Activated CD4-positive, alpha-beta T cell treated with anti-CD3 and anti-CD28 coated beads for 36 hours (primary cell): ENCODE measurements around the gene CRYBG1. TPM values are rescaled to one million over a fixed set of nuclear protein-coding genes. Genes with fewer than 3 reads are reported as not detected.

Source experiments
- ATAC-seq: fragments of 200-7000 bp; cut with Tn5 transposase; one replicate; pipeline ENCODE4 v1.10.0; 2021; ENCODE audit warnings: mild to moderate bottlenecking, moderate library complexity
- CTCF ChIA-PET: fragments of 350-600 bp; sonication (Branson Sonifier 250); formaldehyde crosslinking; loops from one replicate; lab custom pipeline; 2021; ENCODE audit warnings: antibody characterized with exemption; lab: Charles Lee
- POLR2A ChIA-PET: fragments of 350-600 bp; sonication (Branson Sonifier 250); formaldehyde crosslinking; loops from one replicate; lab custom pipeline; 2021; ENCODE audit warnings: antibody characterized with exemption, inconsistent platforms; lab: Charles Lee
- DNase-seq: peaks from one replicate; pipeline ENCODE4 v3.0.0-alpha.2; 2020
- H3K27ac Mint-ChIP-seq: one replicate; pipeline ENCODE4 v1.8.0; 2021; ENCODE audit warnings: mixed read lengths
- H3K27me3 Mint-ChIP-seq: one replicate; pipeline ENCODE4 v1.8.0; 2021; ENCODE audit warnings: mixed read lengths
- H3K36me3 Mint-ChIP-seq: one replicate; pipeline ENCODE4 v1.8.0; 2021; ENCODE audit warnings: low read depth, mixed read lengths
- H3K4me1 Mint-ChIP-seq: one replicate; pipeline ENCODE4 v1.8.0; 2021; ENCODE audit warnings: mixed read lengths
- H3K4me3 Mint-ChIP-seq: one replicate; pipeline ENCODE4 v1.8.0; 2021; ENCODE audit warnings: mild to moderate bottlenecking, moderate library complexity, mixed read lengths
- H3K9me3 Mint-ChIP-seq: one replicate; pipeline ENCODE4 v1.8.0; 2021; ENCODE audit warnings: low read depth, mixed read lengths
- intact Hi-C, 2 experiments: fragments of 100-400 bp; cut with DNase I in 1 of 2; cut with micrococcal nuclease in 1 of 2; formaldehyde crosslinking; loops; one replicate each; pipeline versions ENCODE4 v1.14.2 to v1.15.1; 2022 to 2024; cut with DNase I, micrococcal nuclease
- total RNA-seq, 2 experiments: library from RNA; stranded (reverse); gene quantifications; one replicate each; pipeline ENCODE4 v1.2.3, GENCODE V29; 2021

The CRYBG1 gene
- total RNA-seq, 2 experiments from 2014 or later: 26.2 to 26.6 TPM

DNA sequence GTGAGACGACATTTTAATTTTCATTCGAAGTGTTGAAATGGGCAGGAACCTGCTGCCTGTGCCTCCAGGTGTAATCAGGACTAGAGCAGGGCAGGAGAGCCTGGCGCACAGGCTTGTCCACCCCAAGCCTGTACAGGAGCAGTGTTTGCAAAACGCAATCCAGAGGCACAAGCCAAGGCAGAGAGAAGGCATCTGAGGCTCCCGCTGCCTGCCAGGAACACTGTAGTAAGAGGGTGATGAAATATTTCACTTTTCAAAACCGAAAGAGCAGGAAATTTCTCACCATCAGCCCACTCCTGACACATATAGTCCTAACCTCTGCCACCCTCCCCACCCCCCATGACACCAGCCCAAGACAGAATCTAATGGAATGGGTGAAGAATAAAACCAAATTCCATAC lies 136.3 kb downstream of the CRYBG1 start:
- Mint-ChIP-seq H3K36me3 (no peaks in the 10 kb centered on the region), H3K4me3 (no peak overlapping the region), H3K4me1 (peaks cover 14% of the 10 kb centered on the region), H3K27ac (peak overlapping the region; percentile 19), H3K9me3 (no peaks in the 10 kb centered on the region), H3K27me3 (no peaks in the 10 kb centered on the region)
- ChIA-PET POLR2A (no interaction called here), CTCF (no interaction called here)
- no peak for ATAC-seq
- intact Hi-C loops: no loop called here
- no peak for DNase-seq

DNA sequence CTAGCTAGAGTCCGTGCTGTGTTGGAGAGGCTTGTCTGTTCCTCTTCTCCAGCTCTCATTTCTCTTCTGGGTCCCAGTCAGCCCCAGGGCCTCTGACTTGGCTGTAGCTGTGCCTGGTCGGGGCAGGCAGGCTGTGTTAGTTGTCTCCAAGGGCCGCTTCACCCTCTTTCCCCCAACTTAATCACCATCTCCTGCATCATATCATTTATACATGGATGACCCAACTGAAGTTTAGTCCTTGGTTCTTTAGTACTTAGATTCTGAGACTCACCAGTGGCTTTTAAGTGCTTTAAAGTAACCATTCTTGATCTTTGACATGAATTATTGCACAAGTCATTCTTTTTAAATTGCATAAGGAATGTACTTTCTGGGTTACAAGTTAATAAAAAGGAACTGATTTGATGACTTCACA lies 141.4 kb downstream of the CRYBG1 start:
- ChIA-PET POLR2A (no interaction called here), CTCF (interaction anchor here (1.1 kb wide), 1 partner anchor 9 kb away, joined by 4 read pairs; no protein-coding TSS in a partner anchor)
- ATAC-seq (no peak), DNase-seq (no peak)
- H3K4me1 Mint-ChIP-seq: no peaks in the 10 kb centered on the region
- H3K27me3 Mint-ChIP-seq: no peaks in the 10 kb centered on the region
- H3K9me3 Mint-ChIP-seq: no peaks in the 10 kb centered on the region
- H3K4me3 Mint-ChIP-seq: no peak overlapping the region
- intact Hi-C loops: no loop called here
- H3K27ac Mint-ChIP-seq: no peak overlapping the region
- no peaks in the 10 kb centered on the region for H3K36me3 Mint-ChIP-seq

DNA sequence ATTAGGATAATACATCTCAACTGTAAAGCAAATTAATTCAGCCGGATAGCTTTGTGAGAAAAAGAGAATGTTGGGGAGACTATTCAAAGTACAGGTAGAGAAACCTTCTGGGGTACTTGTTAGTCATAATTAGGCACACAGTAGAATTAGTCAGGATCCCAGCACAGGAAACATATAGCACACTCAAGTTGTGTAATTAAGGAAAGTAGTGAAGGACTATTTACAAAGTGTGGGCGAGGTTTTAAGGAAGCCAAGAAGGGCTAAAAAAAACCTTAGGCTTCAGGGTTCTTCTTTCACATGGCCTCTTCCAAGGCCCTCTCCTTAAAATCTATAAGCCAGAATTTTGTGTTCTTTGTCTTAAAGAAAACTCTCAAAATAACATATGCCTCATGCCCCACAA lies 142.0 kb downstream of the CRYBG1 start:
- H3K4me1 Mint-ChIP-seq: no peaks in the 10 kb centered on the region
- intact Hi-C loops: no loop called here
- no peak overlapping the region for H3K4me3 Mint-ChIP-seq
- ChIA-PET POLR2A (no interaction called here), CTCF (interaction anchor here (1.0 to 2.5 kb wide), 2 partner anchors 9 to 64 kb away, joined by 6 to 7 read pairs; no protein-coding TSS in a partner anchor)
- no peaks in the 10 kb centered on the region for H3K9me3 Mint-ChIP-seq
- no peak overlapping the region for H3K27ac Mint-ChIP-seq
- no peaks in the 10 kb centered on the region for H3K27me3 Mint-ChIP-seq
- no peaks in the 10 kb centered on the region for H3K36me3 Mint-ChIP-seq
- no peak for ATAC-seq
- DNase-seq: no peak

DNA sequence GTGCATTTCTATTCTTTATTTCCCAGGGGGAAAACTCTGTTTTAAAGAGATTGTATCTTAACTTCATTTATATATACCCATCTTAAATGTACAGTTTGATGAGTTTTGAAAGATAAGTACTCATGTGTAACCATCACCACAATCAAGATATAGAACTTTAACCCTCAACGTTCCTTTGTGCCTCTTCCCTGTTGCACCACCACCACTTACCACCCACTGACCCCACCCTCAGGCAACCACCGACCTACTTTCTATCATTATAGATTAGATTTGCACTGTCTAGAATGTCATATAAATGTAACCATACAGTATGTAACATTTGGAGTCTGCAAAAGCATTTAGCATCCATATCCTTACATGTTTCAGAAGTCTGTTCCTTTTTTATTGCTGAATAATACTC lies 147.8 kb downstream of the CRYBG1 start:
- peaks cover 18% of the 10 kb centered on the region for H3K4me1 Mint-ChIP-seq
- intact Hi-C loops: no loop called here
- H3K4me3 Mint-ChIP-seq: no peak overlapping the region

GRCh38 chr6:106508834-106509233 lies 148.3 kb downstream of the CRYBG1 start:
- CTCF ChIA-PET: interaction anchor here (0.9 to 5.9 kb wide), 7 partner anchors 11 to 93 kb away, joined by 3 to 43 read pairs (median 4); no protein-coding TSS in a partner anchor
- POLR2A ChIA-PET: interaction anchor here (0.6 kb wide), 1 partner anchor 37 kb away, joined by 3 read pairs; no protein-coding TSS in a partner anchor
- no peak overlapping the region for H3K27ac Mint-ChIP-seq
- peaks cover 23% of the 10 kb centered on the region for H3K4me1 Mint-ChIP-seq
- H3K27me3 Mint-ChIP-seq: peaks cover 5% of the 10 kb centered on the region
- no peak for ATAC-seq
- no peak for DNase-seq
- H3K36me3 Mint-ChIP-seq: no peaks in the 10 kb centered on the region
- no peak overlapping the region for H3K4me3 Mint-ChIP-seq
- no peaks in the 10 kb centered on the region for H3K9me3 Mint-ChIP-seq
- intact Hi-C loops: no loop called here

More for the DNA sequence above, 147.8 kb downstream of the CRYBG1 start:
- POLR2A ChIA-PET: no interaction called here
- ATAC-seq (no peak), DNase-seq (no peak)
- H3K27ac Mint-ChIP-seq: no peak overlapping the region
- CTCF ChIA-PET: interaction anchor here (1.0 to 2.4 kb wide), 4 partner anchors 12 to 94 kb away, joined by 3 to 8 read pairs (median 4); no protein-coding TSS in a partner anchor
- H3K9me3 Mint-ChIP-seq: no peaks in the 10 kb centered on the region
- peaks cover 5% of the 10 kb centered on the region for H3K27me3 Mint-ChIP-seq
- no peaks in the 10 kb centered on the region for H3K36me3 Mint-ChIP-seq

DNA sequence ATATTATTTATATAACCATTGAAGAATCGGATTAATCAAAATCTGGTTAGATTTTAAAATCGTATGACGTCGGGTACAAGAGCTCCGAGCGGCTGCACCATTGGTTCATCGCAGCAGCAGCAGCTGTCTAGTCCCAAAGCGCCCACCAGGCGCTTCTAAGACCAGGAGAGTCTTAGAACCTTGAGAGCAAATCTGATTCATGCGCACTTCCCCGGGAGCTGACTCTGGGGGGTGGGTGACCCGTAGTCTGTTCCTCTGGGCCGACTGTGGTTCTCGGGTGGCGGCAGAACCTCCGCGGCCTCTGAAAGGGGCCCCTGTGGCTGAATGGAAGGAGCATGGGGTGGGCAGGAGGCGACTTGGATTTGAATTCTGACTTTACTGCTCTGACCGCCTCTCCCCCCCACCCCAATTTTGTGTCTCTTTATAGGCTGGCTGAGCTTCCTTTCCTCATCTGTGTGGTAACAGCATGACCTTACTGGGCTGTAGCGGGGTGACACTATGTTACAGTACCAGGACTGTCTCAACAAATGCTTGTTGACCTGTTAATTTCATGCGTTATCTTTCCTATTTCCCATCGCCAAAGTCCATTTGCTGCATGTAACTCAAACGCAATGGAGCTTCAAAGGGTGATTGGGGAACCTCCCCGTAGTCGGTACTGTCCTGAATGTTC lies 149.0 kb downstream of the CRYBG1 start:
- H3K27ac Mint-ChIP-seq: peak overlapping the region; percentile 75
- CTCF ChIA-PET: interaction anchor here (0.9 to 5.9 kb wide), 8 partner anchors 10 to 93 kb away, joined by 3 to 43 read pairs (median 4); no protein-coding TSS in a partner anchor
- H3K27me3 Mint-ChIP-seq: peaks cover 5% of the 10 kb centered on the region
- H3K9me3 Mint-ChIP-seq: no peaks in the 10 kb centered on the region
- H3K36me3 Mint-ChIP-seq: peaks cover 2% of the 10 kb centered on the region
- peaks cover 30% of the 10 kb centered on the region for H3K4me1 Mint-ChIP-seq
- intact Hi-C loops: loop anchor here (2.0 to 10.0 kb wide), 8 partner anchors 33 to 1785 kb away; partner anchors contain the start of genes ATG5 (in 2 of the 2), AFG1L (in 1 of the 2), QRSL1 (in 1 of the 2) and RTN4IP1 (in 1 of the 2)
- POLR2A ChIA-PET: interaction anchor here (0.6 kb wide), 1 partner anchor 38 kb away, joined by 3 read pairs; no protein-coding TSS in a partner anchor
- H3K4me3 Mint-ChIP-seq: peak overlapping the region; percentile 87
- no peak for DNase-seq
- ATAC-seq: no peak

GRCh38 chr6:106510090-106510970 lies 149.8 kb downstream of the CRYBG1 start:
- CTCF ChIA-PET: interaction anchor here (0.7 to 5.9 kb wide), 10 partner anchors 9 to 493 kb away, joined by 3 to 43 read pairs (median 4); no protein-coding TSS in a partner anchor
- DNase-seq: peak; percentile 83
- H3K27ac Mint-ChIP-seq: peak overlapping the region; percentile 75
- intact Hi-C loops: loop anchor here (2.0 to 10.0 kb wide), 8 partner anchors 34 to 1784 kb away; partner anchors contain the start of genes ATG5 (in 2 of the 2), AFG1L (in 1 of the 2), QRSL1 (in 1 of the 2) and RTN4IP1 (in 1 of the 2)
- no peaks in the 10 kb centered on the region for H3K9me3 Mint-ChIP-seq
- peaks cover 2% of the 10 kb centered on the region for H3K36me3 Mint-ChIP-seq
- peak; percentile 57 for ATAC-seq
- peaks cover 36% of the 10 kb centered on the region for H3K4me1 Mint-ChIP-seq
- peaks cover 5% of the 10 kb centered on the region for H3K27me3 Mint-ChIP-seq
- H3K4me3 Mint-ChIP-seq: peak overlapping the region; percentile 87
- POLR2A ChIA-PET: interaction anchor here (3.1 kb wide), 1 partner anchor 10 kb away, joined by 29 read pairs; no protein-coding TSS in a partner anchor

DNA sequence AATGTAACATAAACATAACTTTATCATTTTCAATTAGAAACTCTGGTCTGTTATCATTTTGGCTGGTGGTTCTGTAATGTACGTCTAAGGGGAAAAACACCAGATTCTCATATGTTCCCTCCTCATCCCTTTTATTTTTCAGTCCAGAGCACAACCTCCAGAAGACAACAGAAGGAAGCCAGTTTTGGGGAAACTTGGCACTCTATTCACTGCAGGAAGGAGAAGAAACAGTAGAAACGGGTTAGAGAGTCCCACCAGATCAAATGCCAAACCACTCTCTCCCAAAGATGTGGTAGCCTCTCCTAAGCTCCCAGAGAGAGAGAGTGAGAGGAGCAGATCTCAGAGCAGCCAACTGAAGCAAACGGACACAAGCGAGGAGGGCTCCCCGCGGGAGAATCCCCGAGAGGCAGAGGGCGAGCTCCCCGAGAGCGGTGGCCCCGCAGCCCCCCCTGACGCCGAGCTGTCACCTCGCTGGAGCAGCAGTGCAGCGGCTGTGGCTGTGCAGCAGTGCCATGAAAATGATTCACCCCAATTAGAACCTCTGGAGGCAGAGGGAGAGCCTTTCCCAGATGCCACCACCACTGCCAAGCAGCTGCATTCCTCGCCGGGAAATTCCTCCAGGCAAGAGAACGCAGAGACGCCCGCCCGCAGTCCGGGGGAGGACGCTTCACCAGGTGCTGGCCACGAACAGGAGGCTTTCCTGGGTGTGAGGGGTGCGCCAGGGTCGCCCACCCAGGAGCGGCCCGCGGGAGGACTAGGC lies 151.0 kb downstream of the CRYBG1 start:
- Mint-ChIP-seq H3K27me3 (peaks cover 5% of the 10 kb centered on the region), H3K36me3 (peaks cover 4% of the 10 kb centered on the region), H3K4me3 (peak overlapping the region; percentile 87), H3K4me1 (peaks cover 45% of the 10 kb centered on the region), H3K27ac (peak overlapping the region; percentile 86), H3K9me3 (no peaks in the 10 kb centered on the region)
- peak; percentile 73 for DNase-seq
- ATAC-seq: peak; percentile 18
- ChIA-PET CTCF (interaction anchor here (0.5 to 5.9 kb wide), 23 partner anchors 8 to 492 kb away, joined by 3 to 43 read pairs (median 4); no protein-coding TSS in a partner anchor), POLR2A (interaction anchor here (1.0 to 3.1 kb wide), 4 partner anchors 9 to 35 kb away, joined by 4 to 29 read pairs (median 6); no protein-coding TSS in a partner anchor)
- intact Hi-C loops: loop anchor here (1.0 to 10.0 kb wide), 13 partner anchors 9 to 1783 kb away; partner anchors contain the start of genes ATG5 (in 2 of the 2), AFG1L (in 1 of the 2), QRSL1 (in 1 of the 2) and RTN4IP1 (in 1 of the 2)

DNA sequence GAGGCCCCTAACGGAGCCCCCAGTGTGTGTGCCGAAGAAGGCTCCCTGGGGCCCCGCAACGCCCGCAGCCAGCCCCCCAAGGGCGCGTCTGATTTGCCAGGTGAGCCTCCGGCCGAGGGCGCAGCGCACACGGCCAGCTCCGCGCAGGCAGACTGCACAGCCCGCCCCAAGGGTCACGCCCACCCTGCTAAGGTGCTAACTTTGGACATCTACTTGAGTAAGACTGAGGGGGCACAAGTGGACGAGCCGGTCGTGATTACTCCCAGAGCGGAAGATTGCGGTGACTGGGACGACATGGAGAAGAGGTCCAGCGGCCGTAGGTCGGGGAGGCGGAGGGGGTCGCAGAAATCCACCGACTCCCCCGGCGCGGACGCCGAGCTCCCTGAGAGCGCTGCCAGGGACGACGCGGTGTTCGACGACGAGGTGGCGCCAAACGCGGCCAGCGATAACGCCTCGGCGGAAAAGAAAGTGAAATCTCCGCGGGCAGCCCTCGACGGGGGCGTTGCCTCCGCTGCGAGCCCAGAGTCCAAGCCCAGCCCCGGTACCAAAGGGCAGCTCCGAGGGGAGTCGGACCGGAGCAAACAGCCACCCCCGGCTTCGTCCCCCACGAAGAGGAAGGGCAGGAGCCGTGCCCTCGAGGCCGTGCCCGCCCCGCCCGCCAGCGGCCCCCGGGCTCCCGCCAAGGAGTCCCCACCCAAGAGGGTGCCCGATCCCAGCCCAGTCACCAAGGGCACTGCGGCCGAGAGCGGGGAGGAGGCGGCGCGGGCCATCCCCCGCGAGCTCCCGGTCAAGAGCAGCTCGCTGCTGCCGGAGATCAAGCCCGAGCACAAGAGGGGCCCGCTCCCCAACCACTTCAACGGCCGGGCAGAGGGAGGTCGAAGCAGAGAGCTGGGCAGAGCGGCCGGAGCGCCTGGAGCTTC lies 151.8 kb downstream of the CRYBG1 start:
- Mint-ChIP-seq H3K4me1 (peaks cover 50% of the 10 kb centered on the region), H3K4me3 (peak overlapping the region; percentile 87), H3K9me3 (no peaks in the 10 kb centered on the region), H3K27me3 (peaks cover 5% of the 10 kb centered on the region), H3K27ac (peak overlapping the region; percentile 93), H3K36me3 (peaks cover 6% of the 10 kb centered on the region)
- DNase-seq (peak; percentile 89), ATAC-seq (peak; percentile 61)
- intact Hi-C loops: loop anchor here (1.0 to 10.0 kb wide), 11 partner anchors 8 to 1782 kb away; partner anchors contain the start of genes ATG5 (in 2 of the 2), AFG1L (in 1 of the 2), QRSL1 (in 1 of the 2) and RTN4IP1 (in 1 of the 2)
- ChIA-PET CTCF (interaction anchor here (0.6 to 5.9 kb wide), 24 partner anchors 9 to 91 kb away, joined by 3 to 43 read pairs (median 4); no protein-coding TSS in a partner anchor), POLR2A (interaction anchor here (0.6 to 3.1 kb wide), 7 partner anchors 8 to 429 kb away, joined by 3 to 29 read pairs (median 5); no protein-coding TSS in a partner anchor)
